DMS153 treated with DMSO at 0.1 percent for 48 hours (cell line): ENCODE data around the gene IDH2.
A peak's percentile ranks its signal among the peaks of the same experiment; 100 is the strongest.
"Not testable (repeated sequence)": the region's sequence is repeated elsewhere in the genome, so short reads cannot be mapped to it uniquely, and the experiment has no call there.

Source experiments
- DNase-seq: peaks from one replicate; lab custom pipeline; 2025; ENCODE audit not compliant: unreplicated experiment; lab: John Stamatoyannopoulos, UW

The IDH2 gene

DNA sequence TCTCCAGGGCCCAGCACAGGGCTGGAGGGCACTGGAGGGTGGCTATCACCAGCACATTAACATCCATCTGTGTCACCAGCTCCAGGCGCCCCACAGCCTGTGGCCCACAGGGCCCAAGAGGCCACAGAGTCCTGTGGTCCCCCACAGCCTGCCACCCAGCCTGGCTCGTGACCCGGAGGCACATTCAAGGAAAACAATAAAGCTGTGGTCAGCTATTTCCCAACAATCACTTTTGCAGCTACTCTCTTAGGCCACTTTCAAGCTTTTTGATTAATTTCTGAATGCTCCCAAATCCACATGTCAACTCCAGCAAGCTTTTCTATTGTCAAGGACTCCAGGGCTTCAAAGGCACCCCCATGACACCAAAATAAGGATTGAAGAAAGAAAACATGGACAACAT lies 16.7 kb downstream of the IDH2 start:
- no peak for DNase-seq

DNA sequence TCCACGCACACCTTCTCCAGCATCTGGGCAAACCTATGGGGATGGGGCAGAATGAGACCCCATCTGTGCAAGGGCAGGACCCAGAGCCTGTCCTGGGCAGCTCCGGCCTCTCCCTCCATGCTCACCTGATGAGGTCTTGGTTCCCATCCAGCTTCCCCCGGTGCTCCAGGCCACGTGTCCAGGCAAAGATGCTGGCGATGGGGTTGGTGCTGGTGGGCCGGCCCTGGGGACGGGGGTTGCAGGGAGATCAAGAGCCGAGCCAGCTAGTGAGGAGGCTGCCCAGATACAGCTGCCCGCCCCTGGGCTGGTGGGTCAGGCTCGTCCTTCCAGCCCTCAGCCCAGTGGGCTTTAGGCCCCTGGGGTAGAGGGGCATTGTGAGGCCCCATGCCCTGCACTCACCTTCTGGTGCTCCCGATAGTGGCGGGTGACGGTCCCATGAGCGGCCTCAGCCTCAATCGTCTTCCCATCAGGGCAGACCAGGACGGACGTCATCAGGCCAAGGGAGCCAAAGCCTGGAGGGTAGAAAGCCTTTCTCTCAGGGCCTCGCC lies 17.3 kb downstream of the IDH2 start:
- DNase-seq, result no peak

DNA sequence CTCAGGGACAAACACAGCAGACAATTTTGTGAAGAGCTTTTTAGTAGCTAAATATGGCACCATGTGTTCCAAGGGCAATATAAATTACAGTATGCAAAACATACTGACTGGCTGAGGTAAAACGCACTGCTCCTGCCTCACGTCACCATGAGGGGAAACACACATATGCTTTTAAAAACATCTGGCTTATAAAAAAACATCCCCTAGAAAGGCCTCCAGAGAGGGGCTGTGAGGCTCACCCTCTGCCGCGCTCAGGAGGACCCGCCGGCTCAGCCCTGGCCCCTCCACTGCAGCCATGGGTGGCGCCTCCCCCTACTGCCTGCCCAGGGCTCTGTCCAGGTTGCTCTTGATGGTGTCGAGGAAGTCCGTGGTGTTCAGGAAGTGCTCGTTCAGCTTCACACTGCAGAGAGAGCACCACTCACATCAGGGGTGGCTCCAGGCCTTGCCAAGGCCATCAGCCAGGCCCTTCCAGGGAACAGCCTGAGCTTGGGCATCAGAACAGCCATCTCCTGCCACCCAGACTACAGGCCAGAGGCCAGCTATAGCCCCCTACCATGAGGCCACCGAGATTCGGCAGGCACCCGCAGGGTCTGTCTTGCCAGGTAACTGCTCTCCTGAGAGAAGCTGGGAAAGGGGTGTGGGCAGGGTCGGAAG lies 18.2 kb downstream of the IDH2 start:
- DNase-seq, result no peak

DNA sequence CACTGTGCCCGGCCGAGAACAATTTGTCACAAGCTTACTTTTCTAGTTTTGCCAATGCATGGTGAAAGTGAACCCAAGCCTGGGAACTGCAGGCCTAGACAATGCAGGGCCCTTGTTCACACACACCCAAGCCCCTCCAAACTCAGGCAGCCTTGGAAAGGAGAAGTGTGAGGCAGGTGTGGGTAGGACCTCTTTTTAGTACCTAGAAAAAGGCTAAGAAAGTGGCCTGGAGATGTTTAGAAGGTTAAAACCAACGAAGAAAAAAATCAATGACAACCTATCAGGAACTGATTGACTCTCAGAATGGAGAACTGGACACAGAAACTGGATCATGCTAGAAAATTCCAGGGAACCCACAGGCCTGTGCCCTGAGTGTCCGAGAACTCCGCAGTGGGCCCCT lies 18.8 kb downstream of the IDH2 start:
- no peak for DNase-seq

DNA sequence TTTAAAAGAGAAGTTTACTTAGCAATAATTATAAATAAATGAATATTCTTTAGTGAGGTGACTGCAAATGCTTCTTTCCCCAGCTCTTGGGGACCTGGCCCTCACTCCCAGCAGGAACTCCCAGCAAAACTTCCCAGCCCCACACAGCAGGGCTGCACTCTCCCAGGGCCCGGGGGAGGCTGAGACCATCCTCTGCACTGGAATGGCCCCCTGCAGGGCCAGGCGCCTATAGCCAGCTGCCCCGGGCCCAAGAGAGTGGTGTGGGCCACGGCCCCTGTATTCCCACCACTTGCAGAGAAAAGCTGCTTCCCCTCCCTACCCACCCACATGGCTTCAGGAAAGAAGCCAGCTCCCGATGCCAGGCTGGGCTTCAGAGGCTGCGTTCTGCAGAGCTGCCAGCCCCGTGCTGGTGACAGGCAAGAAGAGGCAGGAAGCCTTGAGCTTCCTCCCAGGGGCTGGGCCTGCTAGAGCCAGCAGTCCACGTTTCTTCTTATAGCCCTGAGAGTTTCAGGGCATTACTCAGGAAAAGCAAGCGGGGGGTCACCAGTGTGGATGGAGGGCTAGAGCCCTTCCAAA lies 20.0 kb downstream of the IDH2 start:
- DNase-seq, result no peak

DNA sequence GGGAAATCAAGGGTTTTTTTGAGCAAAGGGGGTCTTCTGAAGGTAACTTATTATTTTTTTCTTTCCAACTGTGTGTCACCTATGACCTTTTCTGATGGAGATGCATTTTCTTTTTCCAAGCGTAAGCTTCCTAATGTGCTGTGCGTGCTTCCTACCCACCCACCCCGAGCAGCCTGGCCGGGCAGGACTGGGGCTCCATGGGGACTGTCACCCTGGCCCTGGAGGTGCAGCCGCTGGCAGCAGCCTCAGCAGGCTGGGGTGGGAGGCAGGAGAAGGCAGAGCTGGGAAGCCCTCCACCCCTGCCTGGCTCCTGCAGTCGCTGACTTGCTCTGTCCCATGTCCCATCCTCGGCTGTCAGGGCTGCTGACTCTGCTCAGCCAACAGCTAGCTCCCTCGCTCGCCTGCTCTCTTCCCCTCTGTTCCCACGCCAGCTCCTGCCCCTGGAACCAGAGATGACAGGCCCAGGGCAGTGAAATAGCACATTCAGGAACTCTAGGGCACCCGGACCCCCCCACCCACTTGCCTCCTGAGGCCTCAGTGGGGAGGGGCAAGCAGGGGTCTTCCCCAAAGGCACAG lies 21.4 kb downstream of the IDH2 start:
- DNase-seq, result no peak

DNA sequence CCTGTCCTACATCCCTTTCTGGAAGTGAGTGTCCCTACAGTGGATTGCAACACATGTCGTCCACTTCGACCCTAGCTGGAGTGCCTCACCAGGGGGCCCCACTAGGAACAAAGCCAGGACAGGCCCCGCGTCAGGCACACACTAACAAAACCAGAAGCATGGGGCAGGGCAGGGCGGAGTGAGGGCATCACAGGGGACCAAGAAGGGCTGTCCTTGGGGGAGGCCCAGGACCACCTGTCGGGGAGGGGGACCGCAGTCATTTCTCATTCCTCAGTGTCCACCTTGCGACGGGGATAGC lies 21.9 kb downstream of the IDH2 start:
- no peak for DNase-seq

DNA sequence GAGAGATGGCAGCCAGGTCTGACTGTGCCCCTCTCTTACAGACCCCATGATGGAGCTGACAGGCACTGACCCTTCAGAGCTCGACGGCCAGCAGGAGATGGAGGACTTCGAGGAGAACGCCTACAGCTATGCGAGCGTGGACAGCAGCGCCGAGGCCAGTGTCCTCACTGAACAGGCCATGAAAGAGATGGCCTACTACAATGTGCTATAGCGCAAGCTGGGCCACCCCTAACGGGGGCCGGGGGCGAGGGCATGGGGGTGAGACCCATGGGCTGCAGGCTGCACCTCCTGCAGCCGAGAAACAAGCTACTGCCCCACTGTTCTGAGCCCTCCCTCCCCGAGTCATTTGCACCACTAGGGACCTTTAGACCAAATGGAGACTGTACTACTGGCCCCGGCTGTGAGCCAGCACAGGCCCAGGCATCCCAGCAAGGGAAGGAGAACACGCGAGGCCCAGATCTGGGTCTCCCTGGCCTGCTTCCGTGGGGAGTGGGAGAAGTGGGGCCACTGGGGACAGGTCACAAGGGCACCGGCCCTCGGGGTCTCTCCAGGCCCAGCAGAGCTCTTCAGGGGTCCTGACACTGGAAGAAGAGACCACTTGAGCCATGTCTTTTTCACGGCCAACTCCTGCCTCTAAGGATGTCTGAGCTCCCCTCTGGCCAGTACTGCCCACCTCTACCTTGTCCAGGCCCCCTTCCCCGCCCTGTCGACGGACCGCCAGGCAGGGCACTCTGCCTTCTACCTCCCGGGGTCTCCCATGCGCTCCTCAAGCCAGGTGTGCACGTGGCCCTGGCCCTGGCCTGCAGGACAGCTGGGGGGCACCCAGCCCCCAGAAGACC lies 22.4 kb downstream of the IDH2 start:
- DNase-seq, result no peak

DNA sequence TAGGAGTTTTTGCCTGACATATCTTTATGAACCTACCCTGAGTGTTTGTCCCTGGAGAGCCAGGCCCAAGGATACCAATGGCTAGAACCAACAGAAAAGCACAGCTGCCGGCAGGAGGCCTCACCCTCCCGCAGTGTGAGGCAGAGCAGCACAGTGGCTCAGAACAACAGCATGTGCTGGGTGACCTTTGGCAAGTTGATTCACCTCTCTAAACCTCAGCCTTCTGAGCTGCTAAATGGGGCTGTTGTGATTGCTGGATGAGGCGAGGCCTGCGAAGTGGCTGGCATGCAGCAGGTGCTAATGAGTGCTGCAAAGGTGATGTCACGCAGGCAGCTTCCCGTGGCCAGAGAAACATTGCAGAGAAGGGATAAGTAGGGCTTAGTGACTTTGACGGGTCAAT lies 23.3 kb downstream of the IDH2 start:
- no peak for DNase-seq

DNA sequence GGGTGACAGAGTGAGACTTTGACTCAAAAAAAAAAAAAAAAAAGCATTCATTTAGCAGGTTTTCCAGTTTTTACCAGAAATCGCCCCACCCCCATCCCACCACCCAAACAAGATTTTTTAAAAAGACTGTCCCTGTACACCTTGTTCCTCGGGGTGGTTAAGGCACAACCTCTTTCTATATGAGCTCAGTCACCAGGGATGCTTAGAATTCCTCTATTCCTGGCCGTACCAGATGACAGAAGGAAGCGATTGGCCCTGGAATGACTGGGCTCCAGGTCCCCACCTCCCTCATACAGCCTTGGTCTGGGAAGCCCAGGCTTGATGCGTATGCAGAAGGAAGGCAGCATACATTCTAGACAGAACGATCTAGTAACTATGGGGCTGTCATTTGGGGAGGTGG lies 25.6 kb downstream of the IDH2 start:
- DNase-seq, result no peak

DNA sequence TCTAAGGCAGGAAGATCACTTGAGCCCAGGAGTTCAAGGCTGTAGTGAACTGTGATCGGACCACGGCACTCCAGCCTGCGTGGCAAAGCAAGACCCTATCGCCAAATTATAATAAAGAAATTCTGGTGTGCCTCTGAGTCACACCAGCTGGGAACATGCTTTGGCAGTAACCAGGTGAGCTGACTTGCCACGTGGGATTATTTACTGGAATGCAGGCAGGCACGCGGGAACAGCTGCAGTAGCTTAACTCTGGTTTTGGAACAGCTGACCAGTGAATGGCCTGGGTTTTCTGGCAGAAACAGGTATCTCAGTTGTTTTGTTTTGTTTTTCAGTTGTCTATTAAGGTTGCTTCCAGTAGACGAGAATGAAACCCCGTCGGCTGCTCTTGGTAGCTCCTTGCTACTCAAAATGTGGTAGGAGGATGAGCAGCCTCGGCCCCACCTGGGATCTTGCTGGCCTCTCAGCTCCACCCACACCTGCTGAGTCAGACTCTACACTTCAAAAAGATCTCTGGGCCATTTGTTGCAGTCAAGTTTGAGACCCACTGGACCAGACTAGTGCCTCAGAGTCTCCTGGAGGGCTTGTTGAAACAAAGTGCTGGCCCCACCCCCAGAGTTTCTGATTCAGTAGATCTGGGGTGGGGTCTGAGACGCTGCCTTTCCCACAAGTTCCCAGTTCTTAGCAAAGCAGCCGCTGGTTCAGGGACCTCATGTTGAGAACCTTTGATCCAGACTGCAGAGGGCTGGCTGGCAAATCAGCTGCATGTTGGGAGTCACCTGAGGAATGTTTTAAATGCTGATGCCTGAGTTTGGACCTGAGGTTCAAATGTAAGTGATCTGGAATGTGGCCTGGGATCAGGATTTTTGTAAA lies 26.6 kb downstream of the IDH2 start:
- DNase-seq, result no peak

DNA sequence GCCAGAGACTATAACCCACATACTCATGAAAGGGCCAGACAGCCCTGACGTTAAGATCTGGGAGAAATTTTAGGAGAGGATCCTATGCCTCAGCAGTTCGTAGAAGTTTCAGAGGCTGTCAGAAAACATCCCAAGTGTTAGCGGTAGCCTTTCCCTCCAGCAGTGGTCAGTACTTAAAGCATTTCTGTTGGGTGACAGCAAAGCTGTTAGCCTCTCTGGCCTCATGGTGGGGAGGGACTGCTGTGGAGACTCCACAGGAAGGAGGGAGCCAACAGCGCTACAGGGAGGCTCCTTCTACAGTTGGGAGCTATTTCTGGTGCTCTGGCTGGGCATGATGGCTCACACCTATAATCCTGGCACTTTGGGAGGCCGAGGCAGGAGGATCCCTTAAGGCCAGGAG lies 27.4 kb downstream of the IDH2 start:
- no peak for DNase-seq

DNA sequence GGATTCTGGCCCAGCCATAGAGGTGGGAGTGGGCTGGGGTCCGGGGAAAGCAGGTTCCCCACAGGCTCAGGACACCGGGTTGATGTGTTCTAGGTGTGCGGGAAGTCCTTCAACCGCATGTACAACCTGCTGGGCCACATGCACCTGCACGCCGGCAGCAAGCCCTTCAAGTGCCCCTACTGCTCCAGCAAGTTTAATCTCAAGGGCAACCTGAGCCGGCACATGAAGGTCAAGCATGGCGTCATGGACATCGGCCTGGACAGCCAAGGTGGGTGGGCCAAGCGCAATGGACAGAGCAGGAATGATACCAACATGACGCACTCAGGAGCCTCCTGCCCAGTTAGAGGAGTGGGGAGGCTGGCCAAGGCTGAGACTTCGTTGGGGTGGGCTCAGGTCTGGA lies 28.2 kb downstream of the IDH2 start:
- no peak for DNase-seq

DNA sequence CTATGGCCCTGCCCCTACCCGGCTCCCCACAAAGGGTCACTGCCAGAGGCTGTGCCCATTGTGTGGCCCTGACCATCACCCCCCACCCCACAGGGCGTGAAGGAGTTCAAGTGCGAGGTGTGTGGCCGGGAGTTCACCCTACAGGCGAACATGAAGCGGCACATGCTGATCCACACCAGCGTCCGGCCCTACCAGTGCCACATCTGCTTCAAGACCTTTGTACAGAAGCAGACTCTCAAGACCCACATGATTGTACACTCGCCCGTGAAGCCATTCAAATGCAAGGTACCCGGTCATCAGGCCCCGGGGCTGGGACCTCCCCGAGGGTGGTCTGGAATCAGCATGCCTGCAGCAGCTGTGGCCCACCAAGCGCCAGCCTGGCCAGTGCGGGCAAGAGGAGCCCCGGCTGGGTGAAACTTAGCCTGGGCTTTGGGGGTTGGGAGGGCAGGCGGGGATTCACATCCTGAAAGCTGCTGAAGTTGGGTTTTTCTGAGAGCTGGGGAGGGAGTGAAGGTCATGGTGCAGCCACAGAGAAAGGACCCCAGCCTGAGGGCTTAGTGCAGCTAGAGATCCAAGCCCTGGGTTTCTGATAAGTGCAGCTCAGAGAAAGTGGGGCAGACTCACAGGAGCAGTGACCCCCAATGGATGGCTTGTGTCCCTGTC lies 29.2 kb downstream of the IDH2 start:
- no peak for DNase-seq

DNA sequence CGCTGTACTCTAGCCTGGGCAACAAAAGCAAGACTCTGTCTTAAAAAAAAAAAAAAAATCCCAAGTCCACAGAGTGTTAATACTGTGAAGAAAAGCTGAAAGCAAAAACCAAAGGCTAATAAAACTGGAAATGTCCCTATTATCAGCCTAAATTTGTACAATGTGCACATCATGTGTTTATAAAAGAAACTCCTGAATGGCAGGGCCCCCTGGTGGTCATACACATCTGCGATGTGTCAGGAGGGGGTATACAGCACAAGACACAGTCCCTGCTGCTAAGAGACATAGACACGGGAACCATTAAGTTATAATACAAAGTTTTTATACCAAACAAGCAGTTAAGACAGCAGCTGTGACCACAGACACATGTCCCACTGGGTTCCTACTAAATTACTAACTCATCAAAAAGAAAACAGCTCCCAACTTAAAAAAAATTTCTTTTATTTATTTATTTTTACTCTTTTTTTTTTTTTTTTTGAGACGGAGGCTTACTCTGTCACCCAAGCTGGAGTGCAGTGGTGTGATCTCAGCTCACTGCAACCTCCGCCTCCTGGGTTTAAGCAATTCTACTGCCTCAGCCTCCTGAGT lies 31.0 kb downstream of the IDH2 start:
- DNase-seq, result peak; percentile 10

DNA sequence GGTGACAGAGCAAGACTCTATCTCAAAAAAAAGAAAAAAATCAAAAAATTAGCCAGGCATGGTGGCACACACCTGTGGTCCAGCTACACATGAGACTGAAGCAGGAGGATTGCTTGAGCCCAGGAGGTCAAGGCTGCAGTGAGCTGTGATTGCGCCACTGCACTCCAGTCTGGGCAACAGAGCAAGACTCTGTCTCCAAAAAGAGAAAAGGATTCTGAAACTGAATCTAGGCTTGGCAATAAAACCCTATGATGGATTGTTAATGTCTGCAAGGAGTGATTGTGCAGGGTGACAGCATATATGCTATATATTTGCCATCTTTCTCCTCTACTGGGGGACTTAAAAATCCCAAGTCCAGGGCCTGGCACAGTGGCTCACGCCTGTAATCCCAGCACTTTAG lies 31.6 kb downstream of the IDH2 start:
- DNase-seq, result not testable (repeated sequence)

DNA sequence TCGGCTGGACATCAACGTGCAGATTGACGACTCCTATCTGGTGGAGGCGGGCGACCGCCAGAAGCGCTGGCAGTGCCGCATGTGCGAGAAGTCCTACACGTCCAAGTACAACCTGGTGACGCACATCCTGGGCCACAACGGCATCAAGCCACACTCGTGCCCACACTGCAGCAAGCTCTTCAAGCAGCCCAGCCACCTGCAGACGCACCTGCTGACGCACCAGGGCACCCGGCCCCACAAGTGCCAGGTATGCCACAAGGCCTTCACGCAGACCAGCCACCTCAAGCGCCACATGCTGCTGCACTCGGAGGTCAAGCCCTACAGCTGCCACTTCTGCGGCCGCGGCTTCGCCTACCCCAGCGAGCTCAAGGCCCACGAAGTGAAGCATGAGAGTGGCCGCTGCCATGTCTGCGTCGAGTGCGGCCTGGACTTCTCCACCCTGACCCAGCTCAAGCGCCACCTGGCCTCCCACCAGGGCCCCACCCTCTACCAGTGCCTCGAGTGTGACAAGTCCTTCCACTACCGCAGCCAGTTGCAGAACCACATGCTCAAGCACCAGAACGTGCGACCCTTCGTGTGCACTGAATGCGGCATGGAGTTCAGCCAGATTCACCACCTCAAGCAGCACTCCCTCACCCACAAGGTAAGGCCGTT lies 34.2 kb downstream of the IDH2 start:
- DNase-seq, result no peak

DNA sequence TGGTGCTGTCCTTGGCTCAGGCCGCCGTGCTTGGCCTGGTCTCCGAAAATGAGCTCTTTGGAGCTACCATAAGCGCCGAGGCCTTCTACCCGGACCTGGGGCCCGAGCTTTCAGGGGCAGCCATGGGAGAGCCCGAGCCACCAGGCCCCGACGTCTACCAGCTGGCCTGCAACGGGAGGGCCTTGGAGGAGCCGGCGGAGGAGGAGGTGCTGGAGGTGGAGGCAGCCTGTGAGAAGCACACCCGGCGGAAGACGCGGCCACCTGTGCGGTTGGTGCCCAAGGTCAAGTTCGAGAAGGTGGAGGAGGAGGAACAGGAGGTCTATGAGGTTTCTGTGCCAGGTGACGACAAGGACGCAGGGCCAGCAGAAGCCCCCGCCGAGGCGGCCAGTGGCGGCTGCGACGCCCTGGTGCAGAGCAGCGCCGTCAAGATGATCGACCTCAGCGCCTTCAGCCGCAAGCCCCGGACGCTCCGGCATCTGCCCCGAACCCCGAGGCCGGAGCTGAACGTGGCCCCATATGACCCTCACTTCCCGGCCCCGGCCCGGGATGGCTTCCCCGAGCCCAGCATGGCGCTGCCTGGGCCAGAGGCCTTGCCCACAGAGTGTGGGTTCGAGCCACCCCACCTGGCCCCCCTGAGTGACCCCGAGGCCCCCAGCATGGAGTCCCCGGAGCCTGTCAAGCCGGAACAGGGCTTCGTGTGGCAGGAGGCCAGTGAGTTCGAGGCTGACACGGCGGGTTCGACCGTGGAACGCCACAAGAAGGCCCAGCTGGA lies 34.9 kb downstream of the IDH2 start:
- no peak for DNase-seq

DNA sequence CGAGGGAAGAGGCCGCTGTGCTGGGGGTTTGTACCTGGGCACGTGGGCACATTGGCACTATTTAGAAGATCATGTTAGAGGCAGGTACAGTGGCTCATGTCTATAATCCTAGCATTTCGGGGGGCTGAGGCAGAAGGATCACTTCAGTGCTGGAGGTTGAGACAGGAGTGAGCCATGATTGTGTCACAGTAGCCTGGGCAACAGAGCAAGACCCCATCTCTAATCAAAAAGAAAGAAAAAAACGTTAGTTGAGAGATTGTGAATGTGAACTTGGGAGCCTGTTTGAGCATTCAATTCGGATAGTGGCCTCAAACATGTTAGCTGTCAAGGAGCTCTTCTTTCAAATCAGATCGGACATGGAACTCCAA lies 36.6 kb downstream of the IDH2 start:
- no peak for DNase-seq
